ENCODE measurements around the gene TMEM233.
A peak's percentile ranks its signal among the peaks of the same experiment; 100 is the strongest.

GRCh38 chr12:119642986-119643385, 49.4 kb downstream of the TMEM233 start:
- TF ChIP-seq CTCF (IDR thresholded peaks at IDR 0.05) (peak in 4 of 12 donors; percentile 10 to 17 (median 12)), POLR2A (IDR thresholded peaks at IDR 0.05) (no peak)

Measured in heart left ventricle (tissue), 13 donors.